NCI-H774 (cell line): ENCODE measurements around the gene BACE2.
"Not testable (repeated sequence)": the region's sequence is repeated elsewhere in the genome, so short reads cannot be mapped to it uniquely, and the experiment has no call there.

Experiments
- DNase-seq: peaks from one replicate; lab custom pipeline; 2025; lab: John Stamatoyannopoulos, UW

The BACE2 gene

DNA sequence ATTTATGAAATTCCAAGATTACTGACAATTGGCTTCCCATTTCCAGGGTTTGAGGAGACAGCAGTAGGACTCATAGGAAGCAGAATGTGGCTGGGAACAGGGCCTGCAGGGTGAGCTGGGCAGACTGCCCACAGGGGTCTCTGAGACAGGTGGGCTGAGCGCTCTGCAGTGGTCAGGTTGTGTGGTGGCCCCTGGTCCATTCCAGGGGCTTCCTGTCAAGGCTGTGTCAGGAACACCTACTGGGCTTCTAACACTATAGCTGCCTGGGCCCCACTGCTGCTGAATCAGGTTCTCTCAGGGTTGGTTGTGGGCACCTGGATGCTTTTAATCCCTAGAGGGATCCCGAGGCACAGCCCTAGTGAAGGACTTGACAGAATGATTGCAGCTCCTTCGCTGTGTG is 72.1 kb downstream of the BACE2 start:
- DNase-seq, result no peak

DNA sequence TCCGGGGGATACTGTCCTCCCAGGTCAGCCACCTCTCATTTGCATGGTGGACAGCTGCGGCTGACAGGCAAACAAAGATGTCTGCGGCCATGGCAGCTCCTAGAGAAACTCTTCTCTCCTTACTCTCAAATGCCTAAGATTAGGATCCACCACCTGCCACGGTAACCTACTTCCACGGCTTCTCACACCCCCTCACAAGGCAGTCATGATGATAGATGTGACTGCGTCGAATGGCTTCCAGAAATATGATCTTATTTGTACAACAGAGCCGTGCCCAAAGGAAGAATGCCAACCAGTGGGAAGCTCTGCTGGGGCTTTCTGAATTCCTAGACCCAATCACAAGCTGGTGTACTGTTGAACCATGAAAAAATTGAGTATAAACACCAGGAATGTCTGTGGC is 73.4 kb downstream of the BACE2 start:
- DNase-seq, result no peak

DNA sequence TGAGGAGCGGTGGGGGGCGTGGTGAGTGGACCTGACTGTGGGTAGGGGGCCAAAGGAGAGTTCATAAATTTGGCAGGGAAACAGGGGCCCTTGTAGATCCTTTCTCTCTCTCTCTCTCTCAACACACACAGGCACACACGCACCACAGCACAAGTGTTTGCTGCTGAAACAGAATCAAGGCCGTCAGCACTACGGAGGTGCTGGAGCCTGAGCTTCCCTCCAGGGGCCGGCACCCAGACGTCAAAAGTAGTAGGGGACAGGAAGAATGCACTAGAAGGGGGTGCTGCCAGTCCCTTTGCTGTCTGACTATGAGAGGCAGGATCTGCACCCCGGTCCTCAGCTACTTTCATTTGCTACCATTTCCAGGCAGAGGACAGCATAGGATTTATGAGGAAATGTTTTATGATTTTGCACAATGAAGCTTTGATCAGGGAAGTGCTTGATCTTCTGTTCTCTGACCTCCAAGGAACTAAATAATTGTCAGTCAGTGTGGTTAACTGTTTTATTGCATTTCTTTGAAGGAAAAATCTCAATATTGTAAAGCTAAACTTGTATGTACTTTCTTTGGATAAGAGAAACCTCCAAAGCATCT is 74.4 kb downstream of the BACE2 start:
- DNase-seq, result no peak

DNA sequence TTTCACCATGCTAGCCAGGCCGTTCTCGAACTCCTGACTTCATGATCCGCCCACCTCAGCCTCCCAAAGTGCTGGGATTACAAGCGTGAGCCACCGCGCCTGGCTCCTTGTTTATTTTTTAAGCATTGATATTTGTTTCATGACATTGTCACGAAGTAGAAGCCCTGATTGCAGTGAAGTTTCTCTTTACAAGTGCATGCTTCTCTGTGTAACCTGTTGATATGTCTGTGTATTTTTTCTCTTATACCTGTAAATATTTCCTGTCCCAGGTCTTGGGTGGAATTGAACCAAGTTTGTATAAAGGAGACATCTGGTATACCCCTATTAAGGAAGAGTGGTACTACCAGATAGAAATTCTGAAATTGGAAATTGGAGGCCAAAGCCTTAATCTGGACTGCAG is 75.1 kb downstream of the BACE2 start:
- no peak for DNase-seq

DNA sequence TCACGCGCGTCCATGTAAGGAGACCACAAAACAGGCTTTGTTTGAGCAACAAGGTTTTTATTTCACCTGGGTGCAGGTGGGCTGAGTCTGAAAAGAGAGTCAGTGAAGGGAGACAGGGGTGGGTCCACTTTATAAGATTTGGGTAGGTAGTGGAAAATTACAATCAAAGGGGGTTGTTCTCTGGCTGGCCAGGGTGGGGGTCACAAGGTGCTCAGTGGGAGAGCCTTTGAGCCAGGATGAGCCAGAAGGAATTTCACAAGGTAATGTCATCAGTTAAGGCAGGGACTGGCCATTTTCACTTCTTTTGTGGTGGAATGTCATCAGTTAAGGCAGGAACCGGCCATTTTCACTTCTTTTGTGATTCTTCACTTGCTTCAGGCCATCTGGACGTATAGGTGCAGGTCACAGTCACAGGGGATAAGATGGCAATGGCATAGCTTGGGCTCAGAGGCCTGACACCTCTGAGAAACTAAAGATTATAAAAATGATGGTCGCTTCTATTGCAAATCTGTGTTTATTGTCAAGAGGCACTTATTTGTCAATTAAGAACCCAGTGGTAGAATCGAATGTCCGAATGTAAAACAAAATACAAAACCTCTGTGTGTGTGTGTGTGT is 76.4 kb downstream of the BACE2 start:
- not testable (repeated sequence) for DNase-seq

DNA sequence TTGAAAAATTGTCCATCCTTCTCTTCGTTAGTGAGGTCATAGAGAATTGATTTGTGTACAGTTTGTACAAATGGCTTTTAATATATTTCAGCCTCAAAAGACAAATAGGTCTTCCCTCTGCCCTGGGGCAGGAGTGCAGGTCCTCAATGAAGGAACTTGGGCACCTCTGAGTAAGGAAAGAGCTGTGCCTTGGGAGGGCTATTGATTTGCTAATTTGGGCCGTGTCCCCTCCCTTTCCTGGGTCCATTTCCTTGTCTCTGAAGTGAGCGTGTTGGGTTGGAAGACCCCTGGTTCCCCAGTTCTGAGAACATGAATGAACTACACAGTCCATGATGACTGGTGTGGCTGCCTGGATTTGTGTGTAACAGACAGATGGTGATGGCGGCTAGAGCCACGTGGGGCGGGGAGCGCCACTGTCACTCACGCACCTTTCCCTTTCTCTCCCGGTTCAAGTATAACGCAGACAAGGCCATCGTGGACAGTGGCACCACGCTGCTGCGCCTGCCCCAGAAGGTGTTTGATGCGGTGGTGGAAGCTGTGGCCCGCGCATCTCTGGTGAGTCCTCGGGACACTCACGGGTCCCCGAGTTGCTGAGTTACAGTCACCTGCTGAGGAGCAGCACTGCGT is 77.7 kb downstream of the BACE2 start:
- no peak for DNase-seq

DNA sequence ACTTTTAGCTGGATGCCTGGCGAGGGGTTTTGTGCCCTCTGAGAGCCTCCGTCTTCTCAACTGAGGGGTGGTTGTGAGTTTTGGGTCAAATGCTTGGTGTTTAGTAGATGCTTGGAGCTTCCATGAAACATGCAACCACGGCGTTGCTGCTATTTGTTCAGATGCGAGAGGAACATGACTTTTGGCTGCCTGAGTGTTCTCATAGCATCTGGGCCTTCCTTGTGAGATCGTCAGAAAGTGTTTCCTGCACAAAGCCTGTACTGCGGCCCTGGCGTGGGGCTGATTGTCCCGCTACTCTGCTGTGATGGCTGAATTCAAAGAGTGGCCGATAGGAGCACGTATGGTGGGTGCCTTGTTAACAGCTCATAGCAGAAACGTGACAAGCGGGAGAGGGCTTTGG is 78.8 kb downstream of the BACE2 start:
- no peak for DNase-seq

DNA sequence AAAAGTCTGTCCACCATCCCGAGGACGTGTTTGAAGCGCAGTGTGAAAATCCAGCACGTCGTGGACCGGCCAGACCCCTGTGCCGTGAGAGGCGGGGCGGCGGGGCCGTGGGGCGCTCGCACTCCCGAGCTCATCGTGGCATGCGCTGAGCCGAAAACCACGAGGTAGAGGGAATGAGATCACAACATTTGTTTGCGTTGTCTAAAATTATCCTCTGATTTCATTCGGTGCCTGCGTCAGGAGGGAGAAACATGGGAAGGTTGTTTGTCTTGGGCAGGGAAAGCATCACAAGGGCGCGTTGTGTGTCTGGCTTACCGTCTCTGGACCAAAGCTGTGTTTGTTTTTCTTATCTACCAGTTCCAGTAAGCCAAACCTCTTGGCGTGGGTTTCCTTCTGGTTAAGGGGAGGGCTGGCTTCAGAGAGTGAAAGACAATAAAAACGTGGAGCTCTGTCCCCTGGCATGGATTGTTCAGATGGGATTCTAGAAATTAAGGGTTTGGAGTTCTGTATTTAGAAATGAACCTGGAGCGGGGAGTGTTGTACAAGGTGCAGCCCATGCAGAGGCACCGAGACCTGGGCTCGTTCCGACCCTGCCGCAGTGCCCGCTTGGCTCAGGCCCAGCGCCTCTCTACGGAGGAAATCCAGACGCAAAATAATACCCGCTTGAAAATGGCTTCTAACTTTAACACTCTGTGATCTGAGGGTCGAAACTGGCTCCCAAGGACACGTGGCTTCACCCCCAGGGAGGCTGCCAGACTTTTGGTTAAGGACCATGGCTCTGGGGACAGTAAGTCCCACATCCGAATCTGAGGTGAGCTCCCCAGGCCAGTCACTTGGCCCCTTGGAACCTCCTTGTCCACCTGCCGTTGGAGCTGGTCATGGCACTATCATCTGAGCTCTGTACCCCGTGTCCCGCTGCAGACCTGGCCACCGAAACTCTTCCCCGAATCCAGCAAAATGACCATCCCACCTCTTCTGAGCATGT is 79.9 kb downstream of the BACE2 start:
- DNase-seq, result no peak

DNA sequence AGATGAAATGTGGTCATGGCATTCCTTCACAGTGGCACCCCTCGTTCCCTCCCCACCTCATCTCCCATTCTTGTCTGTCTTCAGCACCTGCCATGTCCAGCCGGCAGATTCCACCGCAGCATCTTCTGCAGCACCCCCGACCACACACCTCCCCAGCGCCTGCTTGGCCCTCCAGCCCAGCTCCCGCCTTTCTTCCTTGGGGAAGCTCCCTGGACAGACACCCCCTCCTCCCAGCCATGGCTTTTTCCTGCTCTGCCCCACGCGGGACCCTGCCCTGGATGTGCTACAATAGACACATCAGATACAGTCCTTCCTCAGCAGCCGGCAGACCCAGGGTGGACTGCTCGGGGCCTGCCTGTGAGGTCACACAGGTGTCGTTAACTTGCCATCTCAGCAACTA is 81.5 kb downstream of the BACE2 start:
- DNase-seq, result no peak

DNA sequence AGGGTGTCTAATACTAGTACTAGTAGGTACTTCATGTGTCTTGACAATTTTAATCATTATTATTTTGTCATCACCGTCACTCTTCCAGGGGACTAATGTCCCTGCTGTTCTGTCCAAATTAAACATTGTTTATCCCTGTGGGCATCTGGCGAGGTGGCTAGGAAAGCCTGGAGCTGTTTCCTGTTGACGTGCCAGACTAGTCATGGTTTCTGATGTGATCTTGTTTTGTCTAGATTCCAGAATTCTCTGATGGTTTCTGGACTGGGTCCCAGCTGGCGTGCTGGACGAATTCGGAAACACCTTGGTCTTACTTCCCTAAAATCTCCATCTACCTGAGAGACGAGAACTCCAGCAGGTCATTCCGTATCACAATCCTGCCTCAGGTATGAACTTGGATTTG is 82.6 kb downstream of the BACE2 start:
- no peak for DNase-seq

DNA sequence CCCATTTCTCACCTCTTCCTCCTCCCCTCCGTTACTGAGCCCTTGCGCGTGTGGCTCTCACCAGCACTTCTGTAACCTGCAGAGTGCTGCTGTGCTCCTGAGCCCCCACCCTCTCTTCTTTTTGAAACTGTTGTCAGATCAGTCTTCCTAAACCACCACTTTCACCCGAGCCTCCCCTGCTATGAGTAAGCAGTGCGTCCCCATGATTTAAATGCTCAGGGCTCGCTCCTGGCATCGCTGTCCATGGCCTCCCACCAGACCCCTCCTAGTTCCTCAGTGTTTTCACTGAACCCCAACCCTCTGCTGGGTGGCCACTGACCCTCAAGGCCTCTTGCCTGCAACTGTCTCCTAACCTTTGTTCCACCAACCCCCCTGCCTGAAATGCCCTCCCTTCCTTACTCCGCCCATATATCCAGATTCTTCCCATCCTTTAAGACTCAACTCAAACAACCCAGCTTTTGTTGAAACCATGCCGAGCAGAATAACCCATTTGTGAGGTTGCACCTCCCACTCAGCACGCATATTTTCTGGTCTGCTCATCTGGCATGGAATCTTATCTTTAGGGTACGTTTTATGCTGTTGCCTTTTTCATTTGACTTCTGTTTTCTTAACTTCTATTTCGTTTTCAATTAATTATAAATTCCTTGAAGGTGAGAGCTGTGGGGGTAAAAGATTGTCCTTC is 84.1 kb downstream of the BACE2 start:
- no peak for DNase-seq

DNA sequence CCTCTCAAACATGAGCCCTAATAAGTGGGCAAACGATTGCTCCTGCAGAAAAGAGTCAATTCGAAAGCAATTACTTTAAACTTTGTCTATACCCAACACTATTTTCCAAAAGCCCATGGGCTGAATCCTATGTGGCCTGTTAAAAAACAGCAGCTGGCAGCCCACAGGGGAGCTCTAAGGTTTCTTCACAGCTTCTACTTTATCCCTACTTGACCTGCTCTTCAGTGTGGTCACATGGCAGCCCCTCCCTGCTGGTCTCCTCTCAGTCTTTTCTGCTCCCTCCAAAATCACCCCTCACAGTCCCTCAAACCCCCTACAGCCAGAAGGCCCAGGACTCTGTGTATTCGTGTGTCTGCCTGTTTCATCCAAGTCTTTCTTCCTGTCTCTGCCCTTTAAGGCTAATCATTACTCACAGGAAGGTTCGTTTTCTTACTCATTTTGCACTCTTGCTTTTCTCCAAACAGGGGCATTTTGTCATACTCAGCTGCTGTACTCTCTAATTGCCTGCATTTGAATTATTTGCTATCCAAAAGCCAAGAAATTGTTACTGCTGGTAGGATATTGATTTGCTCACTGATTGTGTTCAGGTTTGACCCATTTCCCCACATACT is 86.2 kb downstream of the BACE2 start:
- DNase-seq, result no peak

DNA sequence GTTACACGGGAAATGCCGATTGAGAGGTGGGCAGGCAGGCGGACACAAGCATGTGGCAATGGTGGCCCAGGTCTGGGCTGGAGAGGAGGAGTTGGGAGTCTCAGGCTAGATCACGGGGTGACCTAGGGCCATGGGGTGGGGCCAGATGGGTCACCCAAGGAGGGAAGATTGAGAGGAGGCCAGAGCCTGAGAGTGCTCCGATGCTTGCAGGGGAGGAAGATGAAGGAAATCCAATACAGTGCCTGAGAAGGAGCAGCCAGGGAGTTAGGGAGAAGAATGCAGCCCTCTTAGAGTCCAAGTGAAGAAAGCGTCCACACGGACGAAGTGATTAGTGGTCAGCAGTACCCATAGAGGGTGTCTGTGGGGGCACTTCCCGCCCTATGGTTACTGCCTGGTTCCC is 87.2 kb downstream of the BACE2 start:
- DNase-seq, result no peak

DNA sequence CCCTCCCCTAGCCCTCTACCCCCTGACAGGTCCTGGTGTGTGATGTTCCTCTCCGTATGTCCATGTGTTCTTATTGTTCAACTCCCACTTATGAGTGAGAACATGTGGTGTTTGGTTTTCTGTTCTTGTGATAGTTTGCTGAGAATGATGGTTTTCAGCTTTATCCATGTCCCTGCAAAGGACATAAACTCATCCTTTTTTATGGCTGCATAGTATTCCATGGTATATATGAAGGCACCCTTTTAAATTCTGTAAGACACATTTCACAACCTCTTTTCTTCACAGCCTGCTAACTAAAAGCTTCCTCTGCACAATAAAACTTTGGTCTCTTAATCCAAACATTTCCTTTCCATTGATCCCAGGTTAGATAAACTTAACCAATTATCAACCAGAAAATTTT is 88.3 kb downstream of the BACE2 start:
- not testable (repeated sequence) for DNase-seq

DNA sequence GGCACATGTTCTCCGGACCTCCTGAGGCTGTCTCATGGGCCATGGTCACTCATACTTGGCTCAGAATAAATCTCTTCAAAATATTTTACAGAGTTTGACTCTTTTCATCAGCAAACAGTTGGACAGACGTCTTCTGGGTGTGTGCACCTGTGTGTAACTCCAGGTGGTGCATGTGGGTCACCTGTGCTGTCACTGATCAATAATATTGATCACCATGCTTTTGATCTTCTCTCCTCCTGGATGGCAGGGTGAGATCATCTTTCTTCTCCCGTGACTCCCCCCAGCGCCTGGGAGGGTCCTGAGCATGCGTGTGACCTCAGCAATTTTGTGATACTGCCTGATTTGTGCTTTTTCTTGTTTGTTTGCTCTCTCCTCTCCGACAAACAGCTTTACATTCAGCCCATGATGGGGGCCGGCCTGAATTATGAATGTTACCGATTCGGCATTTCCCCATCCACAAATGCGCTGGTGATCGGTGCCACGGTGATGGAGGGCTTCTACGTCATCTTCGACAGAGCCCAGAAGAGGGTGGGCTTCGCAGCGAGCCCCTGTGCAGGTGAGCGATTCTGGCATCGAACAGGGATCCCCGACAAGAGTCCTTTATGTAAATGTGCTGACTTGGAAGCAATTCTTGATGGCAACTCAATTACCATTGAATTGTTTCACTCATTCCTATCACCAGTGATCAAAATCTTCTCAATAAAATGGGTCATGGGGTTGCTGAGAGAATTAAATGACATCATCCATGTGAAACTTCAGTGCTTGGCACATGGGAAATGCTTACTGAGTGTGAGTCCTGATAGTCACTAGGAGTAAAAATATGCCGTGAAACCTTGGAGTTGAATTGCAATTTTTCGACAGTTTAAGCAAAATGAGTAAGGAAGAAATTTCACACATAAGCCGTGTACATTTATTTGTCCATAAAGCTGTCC is 89.1 kb downstream of the BACE2 start:
- DNase-seq, result no peak

DNA sequence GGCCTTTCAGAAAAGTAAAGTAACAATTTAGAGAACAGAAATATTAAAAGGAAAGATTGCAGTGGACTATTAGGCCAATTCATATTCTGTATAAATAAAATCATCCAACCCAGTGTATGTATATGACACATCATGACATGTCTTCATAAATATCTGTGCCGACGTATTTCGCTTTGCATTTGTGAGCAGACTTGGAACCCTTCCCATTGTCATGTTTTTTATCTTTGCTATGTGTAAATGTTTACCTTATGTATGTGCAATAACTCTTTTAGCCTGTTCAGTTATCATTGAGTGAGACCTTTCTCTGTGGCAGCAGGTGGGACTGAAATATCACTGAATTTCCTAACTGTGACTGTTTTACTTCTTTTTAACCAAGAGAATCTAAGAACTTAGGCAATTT is 90.7 kb downstream of the BACE2 start:
- DNase-seq, result no peak

DNA sequence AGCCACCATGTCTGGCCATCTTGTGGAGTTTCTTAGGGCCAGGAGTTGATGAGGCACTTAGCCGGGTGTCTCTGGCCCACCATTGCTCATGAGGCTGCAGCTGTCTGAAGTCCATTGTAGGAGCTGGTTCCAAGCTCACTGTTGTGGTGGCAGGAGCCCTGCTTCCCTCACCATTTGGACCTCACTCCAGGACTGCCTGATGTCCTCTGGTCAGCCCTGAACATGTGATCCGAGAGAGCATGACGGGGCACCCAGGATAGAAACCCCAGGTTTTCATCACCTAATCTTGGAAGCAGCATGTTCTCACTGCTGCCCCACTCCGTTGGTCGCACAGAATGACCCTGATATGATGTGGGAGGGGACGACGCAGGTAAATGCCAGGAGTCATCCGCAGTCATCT is 92.5 kb downstream of the BACE2 start:
- no peak for DNase-seq

DNA sequence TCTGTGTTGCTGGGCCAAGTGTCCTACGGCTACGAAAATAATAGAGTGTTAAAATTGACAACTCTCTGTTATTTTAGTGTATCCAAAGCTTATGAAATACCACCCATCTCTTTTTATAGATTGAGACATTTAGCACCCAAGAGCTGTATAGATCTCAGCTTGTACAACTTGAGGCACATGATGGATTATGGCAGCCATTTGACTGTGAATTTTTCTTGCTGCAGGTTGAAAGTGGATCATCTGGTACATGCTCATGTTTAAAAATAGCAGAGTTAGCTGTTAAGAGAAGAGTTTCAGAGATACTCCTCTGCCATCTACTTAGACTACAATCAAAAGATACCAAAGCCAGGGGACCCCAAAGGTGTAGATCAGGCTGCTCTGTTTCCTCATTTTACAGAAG is 99.4 kb downstream of the BACE2 start:
- no peak for DNase-seq

DNA sequence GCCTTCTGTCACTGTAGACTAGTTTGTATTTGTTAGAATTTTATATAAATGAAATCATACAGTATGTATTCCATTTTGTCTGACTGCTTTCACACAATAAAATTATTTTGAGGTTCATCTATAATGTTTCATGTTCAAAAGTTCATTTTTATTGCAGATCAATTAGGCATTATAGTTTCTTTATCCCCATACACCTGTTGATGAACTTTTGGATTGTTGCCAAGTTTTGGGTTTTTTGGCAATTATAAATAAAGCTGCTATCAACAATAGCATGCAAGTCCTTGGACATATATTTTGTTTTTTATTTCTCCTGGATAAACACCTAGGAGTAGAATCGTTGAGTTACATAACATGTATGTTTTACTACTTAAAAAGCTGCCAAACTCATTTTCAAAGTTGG is 101.6 kb downstream of the BACE2 start:
- no peak for DNase-seq

DNA sequence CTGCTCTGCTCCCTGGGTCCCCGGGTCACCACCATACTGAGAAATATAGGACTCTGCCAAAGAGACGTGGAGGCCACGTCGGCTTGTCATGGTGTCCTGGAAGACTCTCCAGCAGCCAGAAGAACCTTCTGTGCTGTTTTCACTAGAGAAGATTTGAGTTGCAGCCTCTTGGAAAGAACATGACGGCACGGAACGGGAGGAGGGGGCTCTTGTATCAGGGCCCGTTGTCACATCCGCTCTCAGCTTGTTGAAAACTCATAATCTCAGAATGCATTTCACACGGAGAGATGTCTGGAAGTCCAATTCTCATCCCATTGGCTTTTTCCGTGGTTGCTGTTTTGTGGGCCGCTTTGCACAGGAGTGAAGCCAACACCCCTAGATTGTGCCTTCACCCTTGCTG is 109.2 kb downstream of the BACE2 start:
- DNase-seq, result no peak

DNA sequence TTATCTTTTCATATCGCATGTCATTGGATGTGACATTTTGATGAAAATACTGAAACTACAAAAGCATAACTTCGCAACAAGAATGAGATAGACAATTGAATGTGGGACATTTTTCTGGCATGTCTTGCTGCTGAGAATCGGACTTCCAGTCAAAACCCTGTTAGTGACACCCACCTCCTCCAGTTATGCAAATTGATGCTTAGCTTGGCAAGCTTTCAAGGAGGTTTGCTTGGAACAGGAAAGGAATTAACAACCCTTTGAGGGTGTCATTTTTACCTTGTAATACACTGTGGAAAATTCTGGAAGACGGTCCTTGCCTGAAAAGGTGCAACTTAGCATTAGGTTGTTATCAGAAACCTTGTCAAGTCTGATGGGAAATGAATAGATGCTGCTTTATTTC is 109.9 kb downstream of the BACE2 start:
- DNase-seq, result no peak
